Tongue (tissue), 2 donors: ENCODE results near the gene CLUH. TPM values are rescaled to one million over a fixed set of nuclear protein-coding genes. Genes with fewer than 3 reads are reported as not detected.
"Not testable (repeated sequence)": the region's sequence is repeated elsewhere in the genome, so short reads cannot be mapped to it uniquely, and the experiment has no call there.

Experiments
- DNase-seq: peaks from one replicate; pipeline ENCODE4 v3.0.0-alpha.2; 2015
- total RNA-seq: library from RNA; depleted of rRNA; stranded (reverse); fragments of >200 nt; gene quantifications from one replicate; pipeline ENCODE4 v1.2.3, GENCODE V29; 2014

Gene CLUH
- total RNA-seq, 1 donor from 2014 or later = 53.1 TPM

- DNase-seq = no peak
These were observed 10.2 kb downstream of the CLUH start for GRCh38 chr17:2701161-2701995.

- DNase-seq = no peak
These were observed 10.9 kb downstream of the CLUH start for GRCh38 chr17:2700491-2701141.

- no peak for DNase-seq
These were observed 11.5 kb downstream of the CLUH start for GRCh38 chr17:2700030-2700490.

- DNase-seq = not testable (repeated sequence)
These were observed 12.3 kb downstream of the CLUH start for GRCh38 chr17:2699216-2699805.

GRCh38 chr17:2697611-2698162 is 13.9 kb downstream of the CLUH start:
- DNase-seq = no peak

- no peak for DNase-seq
These were observed 15.4 kb downstream of the CLUH start for GRCh38 chr17:2695961-2696760.

- DNase-seq = no peak
These were observed 16.2 kb downstream of the CLUH start for GRCh38 chr17:2695243-2695960.

- DNase-seq = no peak
These were observed 17.0 kb downstream of the CLUH start for GRCh38 chr17:2694381-2695242.

GRCh38 chr17:2693561-2694380 is 17.8 kb downstream of the CLUH start:
- no peak for DNase-seq

- DNase-seq = no peak
These were observed 18.8 kb downstream of the CLUH start for GRCh38 chr17:2692781-2693135.

GRCh38 chr17:2691965-2692780 is 19.4 kb downstream of the CLUH start:
- no peak for DNase-seq

GRCh38 chr17:2691069-2691871 is 20.3 kb downstream of the CLUH start:
- DNase-seq = no peak

GRCh38 chr17:2690165-2691068 is 21.1 kb downstream of the CLUH start:
- no peak for DNase-seq

GRCh38 chr17:2689411-2690164 is 22.0 kb downstream of the CLUH start:
- DNase-seq = peak; percentile 21
